GM18519 (cell line): Measurements from ENCODE around the gene DNMT3A.
A peak's percentile ranks its signal among the peaks of the same experiment; 100 is the strongest.
"Not testable (repeated sequence)": the region's sequence is repeated elsewhere in the genome, so short reads cannot be mapped to it uniquely, and the experiment has no call there.

ENCODE experiments used
- ATAC-seq: cut with Tn5 transposase; IDR thresholded peaks from one replicate; pipeline ENCODE4 v1.9.1; 2021; ENCODE audit warnings: mild to moderate bottlenecking, moderate library complexity; ENCODE audit not compliant: unreplicated experiment, low FRiP score

DNMT3A gene

GRCh38 chr2:25219621-25220020 is 122.1 kb downstream of the DNMT3A start:
- ATAC-seq: no peak

GRCh38 chr2:25218100-25218499 is 123.6 kb downstream of the DNMT3A start:
- no peak for ATAC-seq

- ATAC-seq: peak; percentile 66
Measured at GRCh38 chr2:25215948-25216679, 125.6 kb downstream of the DNMT3A start.

GRCh38 chr2:25215232-25215631 is 126.5 kb downstream of the DNMT3A start:
- no peak for ATAC-seq

GRCh38 chr2:25213229-25213628 is 128.5 kb downstream of the DNMT3A start:
- ATAC-seq: no peak

- not testable (repeated sequence) for ATAC-seq
Measured at GRCh38 chr2:25210923-25211322, 130.8 kb downstream of the DNMT3A start.

- no peak for ATAC-seq
Measured at GRCh38 chr2:25207078-25207545, 134.6 kb downstream of the DNMT3A start.

- ATAC-seq: no peak
Measured at GRCh38 chr2:25204190-25204838, 137.4 kb downstream of the DNMT3A start.

- ATAC-seq: no peak
Measured at GRCh38 chr2:25202275-25202674, 139.4 kb downstream of the DNMT3A start.

- ATAC-seq: no peak
Measured at GRCh38 chr2:25201794-25202193, 139.9 kb downstream of the DNMT3A start.

- no peak for ATAC-seq
Measured at GRCh38 chr2:25201265-25201664, 140.5 kb downstream of the DNMT3A start.

- no peak for ATAC-seq
Measured at GRCh38 chr2:25198576-25198975, 143.1 kb downstream of the DNMT3A start.

GRCh38 chr2:25198209-25198525 is 143.6 kb downstream of the DNMT3A start:
- no peak for ATAC-seq

GRCh38 chr2:25197336-25198208 is 144.2 kb downstream of the DNMT3A start:
- no peak for ATAC-seq

- no peak for ATAC-seq
Measured at GRCh38 chr2:25194576-25195122, 147.1 kb downstream of the DNMT3A start.

GRCh38 chr2:25190536-25190935 is 151.2 kb downstream of the DNMT3A start:
- no peak for ATAC-seq

- ATAC-seq: no peak
Measured at GRCh38 chr2:25188405-25188804, 153.3 kb downstream of the DNMT3A start.

GRCh38 chr2:25187729-25188350 is 153.9 kb downstream of the DNMT3A start:
- no peak for ATAC-seq

- ATAC-seq: no peak
Measured at GRCh38 chr2:25184254-25184653, 157.5 kb downstream of the DNMT3A start.

- no peak for ATAC-seq
Measured at GRCh38 chr2:25178976-25179375, 162.7 kb downstream of the DNMT3A start.
